K562 (cell line): ENCODE results near the gene RMP24.

Experiments
- ATAC-seq: fragments of 200-7000 bp; cut with Tn5 transposase; 3 replicates; pipeline ENCODE4 v1.9.1; 2020; ENCODE audit warnings: moderate library complexity
- BruUV-seq: library from RNA; stranded (reverse); fragments of 400-500 nt; replicated peaks from 2 replicates; lab custom pipeline; 2021; lab: Mats Ljungman, UMichigan
- CTCF ChIA-PET: fragments of 300-600 bp; formaldehyde crosslinking; extraction: SDS; loops from one replicate; lab custom pipeline; 2021; ENCODE audit warnings: low intra/inter-chr PET ratio; lab: Yijun Ruan, JAX
- POLR2A ChIA-PET: fragments of 300-600, 350-650 bp; sonication (Branson Sonifier 250); formaldehyde crosslinking; extraction: SDS; loops from one replicate; lab custom pipeline; 2021; ENCODE audit warnings: antibody characterized with exemption, inconsistent platforms; lab: Yijun Ruan, JAX
- DNase-seq, 4 experiments: peaks; one replicate each; pipeline versions ENCODE4 v3.0.0 to v3.0.0-alpha.2; 2011 to 2018; ENCODE audit warnings: low spot score in 3 of 4, mixed read lengths in 3 of 4; ENCODE audit errors: extremely low read depth in 1 of 4
- FAIRE-seq: peaks from 2 replicates; lab custom pipeline; 2011; peaks lifted over from hg19 to GRCh38; lab: Jason Lieb, UNC
- H2AFZ ChIP-seq: 2 replicates; pipeline ENCODE4 v1.6.0; 2011; ENCODE audit warnings: low read depth, low read length, control low read depth, inconsistent platforms
- H3K27ac ChIP-seq: fragments of 200-600 bp; 3 replicates; pipeline ENCODE4 v1.8.0; 2011; ENCODE audit warnings: low read depth, mild to moderate bottlenecking, control low read depth, inconsistent platforms, low read length, moderate library complexity, mixed read lengths; ENCODE audit errors: extremely low read depth
- H3K27me3 ChIP-seq, 2 experiments: fragments of 300-600 bp in 1 of 2; 2 replicates in 1 of 2; 3 replicates in 1 of 2; pipeline versions ENCODE4 v1.6.0 to v1.8.0; 2011; ENCODE audit warnings: inconsistent platforms in 2 of 2, low read length in 2 of 2, mild to moderate bottlenecking in 1 of 2, mixed read lengths in 1 of 2, moderate library complexity in 1 of 2; ENCODE audit not compliant: control insufficient read depth in 2 of 2, insufficient read depth in 2 of 2
- H3K36me3 ChIP-seq: fragments of 300-600 bp; 3 replicates; pipeline ENCODE4 v1.8.0; 2011; ENCODE audit warnings: mild to moderate bottlenecking, low read length, inconsistent platforms; ENCODE audit not compliant: control insufficient read depth, insufficient read depth
- H3K4me1 ChIP-seq, 2 experiments: fragments of 200-600 bp in 1 of 2; replicated peaks in 1 of 2; 2 replicates in 1 of 2; 3 replicates in 1 of 2; pipeline versions ENCODE4 v1.5.1 to v1.8.0; 2011; ENCODE audit warnings: inconsistent platforms in 2 of 2, low read length in 2 of 2, mild to moderate bottlenecking in 1 of 2, mixed read lengths in 1 of 2, moderate library complexity in 1 of 2; ENCODE audit not compliant: control insufficient read depth in 2 of 2, insufficient read depth in 2 of 2
- H3K4me2 ChIP-seq: 2 replicates; pipeline ENCODE4 v1.6.1; 2011; ENCODE audit warnings: low read length, control low read depth, inconsistent platforms, mixed read lengths; ENCODE audit not compliant: insufficient read depth
- H3K4me3 ChIP-seq: fragments of 200-600 bp; sonication (generic), shearing (Covaris generic); 2 replicates; pipeline ENCODE4 v1.5.1; 2016; ENCODE audit warnings: control low read depth, inconsistent platforms
- H3K79me2 ChIP-seq: fragments of 200-600 bp; 3 replicates; pipeline ENCODE4 v1.8.0; 2011; ENCODE audit warnings: low read length, inconsistent platforms; ENCODE audit not compliant: control insufficient read depth, insufficient read depth
- H3K9ac ChIP-seq, 2 experiments: 2 replicates each; pipeline versions ENCODE4 v1.6.0 to v1.6.1; 2011; ENCODE audit warnings: low read depth in 2 of 2, low read length in 2 of 2, control low read depth in 1 of 2, inconsistent platforms in 1 of 2, mild to moderate bottlenecking in 1 of 2, mixed read lengths in 1 of 2; ENCODE audit not compliant: insufficient read depth in 1 of 2
- H3K9me1 ChIP-seq: one replicate; pipeline ENCODE4 v1.6.0; 2011; ENCODE audit warnings: inconsistent platforms, mild to moderate bottlenecking, low read length, moderate library complexity; ENCODE audit not compliant: control insufficient read depth, insufficient read depth
- H3K9me3 ChIP-seq: replicated peaks from 2 replicates; pipeline ENCODE4 v1.5.1; 2011; ENCODE audit warnings: low read depth, low read length, inconsistent platforms; ENCODE audit not compliant: control insufficient read depth, insufficient read depth
- H4K20me1 ChIP-seq: replicated peaks from 2 replicates; pipeline ENCODE4 v1.6.1; 2011; ENCODE audit warnings: low read length, inconsistent platforms, mixed read lengths; ENCODE audit not compliant: control insufficient read depth, insufficient read depth
- BCOR ChIP-seq: fragments of 450-650 bp; IDR thresholded peaks from 2 replicates; pipeline ENCODE4 v1.6.1; 2016
- BRCA1 ChIP-seq, 2 experiments: fragments of 450-650 bp in 1 of 2; sonication (generic) in 1 of 2; formaldehyde crosslinking in 1 of 2; IDR thresholded peaks; 2 replicates each; pipeline versions ENCODE4 v1.5.0 to v1.6.1; 2017 to 2020; ENCODE audit warnings: mild to moderate bottlenecking in 1 of 2, missing genetic modification reagents in 1 of 2
- C11orf30 ChIP-seq: fragments of 450-650 bp; IDR thresholded peaks from 2 replicates; pipeline ENCODE4 v1.6.1; 2016; ENCODE audit warnings: low read depth, mild to moderate bottlenecking
- CHD4 ChIP-seq: fragments of 200-600 bp; sonication (generic); IDR thresholded peaks from 3 replicates; pipeline ENCODE4 v1.6.1; 2012; ENCODE audit warnings: low read depth, mild to moderate bottlenecking, mixed read lengths, low read length, inconsistent platforms; ENCODE audit not compliant: insufficient read depth, insufficient replicate concordance, poor library complexity, severe bottlenecking
- GATAD2A ChIP-seq: fragments of 450-650 bp; IDR thresholded peaks from 2 replicates; pipeline ENCODE4 v1.6.1; 2017
- HDAC1 ChIP-seq, 2 experiments: fragments of 450-650 bp; IDR thresholded peaks; 2 replicates each; pipeline ENCODE4 v1.6.1; 2016 to 2017; ENCODE audit warnings: inconsistent platforms in 1 of 2, mild to moderate bottlenecking in 1 of 2, moderate library complexity in 1 of 2
- HNRNPH1 ChIP-seq: fragments of 200-400 bp; formaldehyde crosslinking; optimal IDR thresholded peaks from 2 replicates; pipeline ENCODE3; 2017; ENCODE audit warnings: low read depth, mild to moderate bottlenecking, low read length, moderate library complexity
- HNRNPK ChIP-seq: fragments of 200-400 bp; formaldehyde crosslinking; IDR thresholded peaks from one replicate; pipeline ENCODE4 v1.6.1; 2018; ENCODE audit warnings: mild to moderate bottlenecking, low read depth, low read length; ENCODE audit not compliant: poor library complexity, severe bottlenecking
- LARP7 ChIP-seq: fragments of 450-650 bp; IDR thresholded peaks from 2 replicates; pipeline ENCODE4 v1.6.1; 2016
- LCOR ChIP-seq: sonication (generic); formaldehyde crosslinking; IDR thresholded peaks from 2 replicates; pipeline ENCODE4 v1.8.0; 2022; ENCODE audit warnings: mild to moderate bottlenecking, missing genetic modification reagents
- MAFF ChIP-seq: IDR thresholded peaks from 2 replicates; pipeline ENCODE4 v1.6.1; 2012; ENCODE audit warnings: low read length, improper control_type of control experiment
- MAFG ChIP-seq: fragments of 450-650 bp; conservative IDR thresholded peaks from 2 replicates; pipeline ENCODE4 v1.6.1; 2016; ENCODE audit warnings: missing genetic modification characterization, missing compliant biosample characterization
- MAFK ChIP-seq: IDR thresholded peaks from 2 replicates; pipeline ENCODE4 v1.6.1; 2011; ENCODE audit warnings: low read length, improper control_type of control experiment
- PBX2 ChIP-seq, 2 experiments: IDR thresholded peaks in 1 of 2; conservative IDR thresholded peaks in 1 of 2; 2 replicates each; pipeline ENCODE4 v1.6.1; 2016; ENCODE audit warnings: low read depth in 2 of 2, mild to moderate bottlenecking in 1 of 2, missing compliant biosample characterization in 1 of 2, missing genetic modification characterization in 1 of 2, moderate library complexity in 1 of 2
- PHB2 ChIP-seq: fragments of 450-650 bp; IDR thresholded peaks from 2 replicates; pipeline ENCODE4 v1.6.1; 2017; ENCODE audit warnings: low read depth
- ZFP91 ChIP-seq: sonication (generic); formaldehyde crosslinking; IDR thresholded peaks from 2 replicates; pipeline ENCODE4 v1.8.0; 2022; ENCODE audit warnings: mild to moderate bottlenecking, missing genetic modification reagents
- ZNF212 ChIP-seq: fragments of 450-650 bp; formaldehyde crosslinking; IDR thresholded peaks from 2 replicates; pipeline ENCODE4 v1.4.0; 2020; ENCODE audit warnings: mild to moderate bottlenecking
- ZNF316 ChIP-seq: fragments of 450-650 bp; IDR thresholded peaks from 2 replicates; pipeline ENCODE4 v1.6.1; 2016
- ZZZ3 ChIP-seq: fragments of 450-650 bp; IDR thresholded peaks from 2 replicates; pipeline ENCODE4 v1.6.1; 2016; ENCODE audit warnings: antibody characterized with exemption, mild to moderate bottlenecking, moderate library complexity
- in situ Hi-C: fragments of 300-500 bp; cut with MboI; formaldehyde crosslinking; loops from 4 replicates; pipeline ENCODE4 v1.15.0; 2018; ENCODE audit warnings: inconsistent platforms, mixed read lengths
- intact Hi-C: fragments of 100-400 bp; cut with micrococcal nuclease; formaldehyde crosslinking; loops from 2 replicates; pipeline ENCODE4 v1.14.2; 2022

Gene RMP24

GRCh38 chr18:35974181-35974580 lies 1.7 kb downstream of the RMP24 start (continued):
- TF ChIP-seq CHD4 (no peak), LCOR (CRISPR knock-in tag) (no peak), BCOR (no peak), LARP7 (no peak), HNRNPK (no peak), BRCA1 (IDR thresholded peaks at IDR 0.05) (no peak), BRCA1 (CRISPR knock-in tag; IDR thresholded peaks at IDR 0.05) (no peak), ZZZ3 (no peak), ZNF212 (CRISPR knock-in tag) (no peak), HDAC1 (IDR thresholded peaks at IDR 0.05) (no peak), GATAD2A (no peak), PHB2 (no peak), HNRNPH1 (no peak)

- no peak overlapping the region for H3K9ac ChIP-seq
- ATAC-seq (no peak), FAIRE-seq (no peak), DNase-seq (no peak)
- H3K4me3 ChIP-seq: no peak overlapping the region
- BruUV-seq: no TSS peak
- ChIA-PET CTCF (no interaction called here), POLR2A (no interaction called here)
- H3K27ac ChIP-seq: no peak overlapping the region
- H4K20me1 ChIP-seq: no peaks in the 10 kb centered on the region
- intact Hi-C loops: no loop called here
- H3K4me2 ChIP-seq: no peak overlapping the region
- no peaks in the 10 kb centered on the region for H3K9me1 ChIP-seq
- in situ Hi-C loops: no loop called here
- peak; percentile 56; the same call in 1 of the 2 replicates for TF ChIP-seq C11orf30
- TF ChIP-seq MAFF: peak; percentile 41; the same call in 1 of the 2 replicates
- TF ChIP-seq MAFK: peak; percentile 30; the same call in 1 of the 2 replicates
- peak; percentile 82 for TF ChIP-seq ZNF316
- 0 out of 2 replicates have a peak, but pooled peaks have one; percentile 22 for TF ChIP-seq MAFG
- no peak for TF ChIP-seq PBX2 (CRISPR knock-in tag; IDR thresholded peaks at IDR 0.05; ENCODE audit: low read depth)
- no peak for TF ChIP-seq PBX2 (tag; conservative IDR thresholded peaks at IDR 0.05; ENCODE audit: low read depth)
- TF ChIP-seq ZFP91: no peak
- no peaks in the 10 kb centered on the region for H3K9me3 ChIP-seq
- H3K79me2 ChIP-seq: peaks cover 12% of the 10 kb centered on the region; the same call in 2 of the 3 replicates
- H3K27me3 ChIP-seq: no peaks in the 10 kb centered on the region
- peaks cover 0 to 2% of the 10 kb centered on the region in 2 experiments; a peak in 1 of 5 replicates for H3K4me1 ChIP-seq
- peaks cover 73% of the 10 kb centered on the region for H3K36me3 ChIP-seq
- H2AFZ ChIP-seq: no peak overlapping the region
These were observed 6.6 kb downstream of the RMP24 start for GRCh38 chr18:35979112-35979511.
